GM12875 (cell line): ENCODE measurements around the gene TFRC.
"Not testable (repeated sequence)": the region's sequence is repeated elsewhere in the genome, so short reads cannot be mapped to it uniquely, and the experiment has no call there.

Source experiments
- H3K4me3 ChIP-seq: one replicate; pipeline ENCODE4 v1.5.1; 2011; ENCODE audit warnings: low read depth, low read length, control low read depth
- TF ChIP-seq, protein P1 (sequence below): IDR thresholded peaks from 2 replicates; pipeline ENCODE4 v1.5.1; 2011; ENCODE audit warnings: low read depth, mild to moderate bottlenecking, control low read depth, inconsistent platforms, low read length, moderate library complexity, borderline replicate concordance; ENCODE audit not compliant: insufficient read depth

TFRC gene

DNA sequence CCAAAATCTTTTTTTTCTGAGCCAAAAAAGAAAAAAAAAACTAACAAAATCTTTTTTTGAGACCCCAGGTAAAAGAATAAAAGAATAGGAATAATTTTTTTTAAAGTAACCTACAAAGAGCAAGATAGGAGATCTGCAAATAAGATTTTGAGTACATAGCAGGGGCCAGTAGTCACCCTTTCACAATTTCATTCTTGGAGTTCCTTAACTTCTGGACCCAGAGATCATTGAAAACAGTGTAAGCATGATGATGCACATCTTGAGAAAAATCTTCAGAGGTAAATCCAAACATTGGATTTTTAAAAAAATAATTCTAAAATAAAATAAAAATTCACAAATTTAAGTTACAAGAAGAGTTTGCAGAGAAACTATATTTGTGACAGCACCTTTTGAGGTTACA is 18.8 kb downstream of the TFRC start:
- TF ChIP-seq, protein P1, sequence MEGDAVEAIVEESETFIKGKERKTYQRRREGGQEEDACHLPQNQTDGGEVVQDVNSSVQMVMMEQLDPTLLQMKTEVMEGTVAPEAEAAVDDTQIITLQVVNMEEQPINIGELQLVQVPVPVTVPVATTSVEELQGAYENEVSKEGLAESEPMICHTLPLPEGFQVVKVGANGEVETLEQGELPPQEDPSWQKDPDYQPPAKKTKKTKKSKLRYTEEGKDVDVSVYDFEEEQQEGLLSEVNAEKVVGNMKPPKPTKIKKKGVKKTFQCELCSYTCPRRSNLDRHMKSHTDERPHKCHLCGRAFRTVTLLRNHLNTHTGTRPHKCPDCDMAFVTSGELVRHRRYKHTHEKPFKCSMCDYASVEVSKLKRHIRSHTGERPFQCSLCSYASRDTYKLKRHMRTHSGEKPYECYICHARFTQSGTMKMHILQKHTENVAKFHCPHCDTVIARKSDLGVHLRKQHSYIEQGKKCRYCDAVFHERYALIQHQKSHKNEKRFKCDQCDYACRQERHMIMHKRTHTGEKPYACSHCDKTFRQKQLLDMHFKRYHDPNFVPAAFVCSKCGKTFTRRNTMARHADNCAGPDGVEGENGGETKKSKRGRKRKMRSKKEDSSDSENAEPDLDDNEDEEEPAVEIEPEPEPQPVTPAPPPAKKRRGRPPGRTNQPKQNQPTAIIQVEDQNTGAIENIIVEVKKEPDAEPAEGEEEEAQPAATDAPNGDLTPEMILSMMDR, result no peak
- no peak overlapping the region for H3K4me3 ChIP-seq

DNA sequence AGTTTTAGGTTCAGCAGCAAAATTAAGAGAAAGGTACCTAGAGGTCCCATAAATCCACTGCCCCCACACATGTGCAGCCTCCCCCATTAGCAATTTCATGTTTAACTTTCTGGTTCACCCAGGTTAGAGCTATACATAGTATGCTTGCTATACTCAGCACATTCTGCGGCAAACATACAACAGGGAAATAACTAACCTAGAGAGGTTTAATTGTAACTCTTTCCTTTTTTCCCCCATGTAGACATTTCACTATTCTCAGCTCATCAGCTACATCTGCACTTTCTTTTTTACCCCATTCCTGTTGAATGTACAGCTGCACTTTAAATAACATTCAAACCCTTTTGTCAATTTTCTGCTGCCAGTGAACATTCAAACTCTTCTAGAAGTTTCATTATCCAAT is 21.1 kb downstream of the TFRC start:
- H3K4me3 ChIP-seq, result no peak overlapping the region
- TF ChIP-seq, protein P1, result no peak

DNA sequence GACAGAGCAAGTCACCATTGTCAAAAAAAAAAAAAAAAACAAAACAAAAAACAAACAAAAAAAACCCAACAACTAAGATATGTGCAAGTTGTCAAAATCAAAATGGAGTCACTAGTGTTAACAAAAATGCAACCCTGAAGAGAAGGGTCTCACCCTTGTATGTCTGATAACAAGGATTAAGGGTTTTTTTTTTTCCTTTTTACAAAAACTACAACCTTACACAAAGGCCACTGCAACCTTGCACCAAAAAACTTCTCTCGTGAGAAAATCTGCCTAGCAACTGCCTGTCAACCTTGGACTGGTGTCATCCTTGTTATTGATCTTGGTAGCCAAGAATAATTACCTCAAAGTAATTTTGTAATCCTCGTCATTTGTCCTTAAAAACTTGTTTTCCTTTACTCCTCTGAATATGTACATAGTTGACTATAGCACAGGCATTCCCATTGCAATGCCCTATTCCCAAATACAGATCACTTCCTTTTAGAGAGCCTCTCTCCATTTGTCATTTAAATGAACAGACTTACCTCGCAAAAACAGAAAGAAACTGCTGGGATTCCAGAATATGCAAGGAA is 24.0 kb downstream of the TFRC start:
- no peak overlapping the region for H3K4me3 ChIP-seq

DNA sequence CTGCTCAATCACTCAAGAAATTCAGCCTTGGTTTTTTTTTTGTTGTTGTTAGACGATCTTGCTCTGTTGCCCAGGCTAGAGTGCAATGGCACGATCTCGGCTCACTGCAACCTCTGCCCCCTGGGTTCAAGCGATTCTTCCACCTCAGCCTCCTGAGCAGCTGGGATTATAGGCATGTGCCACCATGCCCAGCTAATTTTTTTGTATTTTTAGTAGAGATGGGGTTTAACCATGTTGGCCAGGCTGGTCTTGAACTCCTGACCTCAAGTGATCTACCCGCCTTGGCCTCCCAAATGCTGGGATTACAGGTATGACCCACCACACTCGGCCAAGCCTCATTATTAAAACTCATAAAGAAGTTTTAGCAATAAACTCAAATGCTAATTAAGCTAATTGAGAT is 25.5 kb downstream of the TFRC start:
- not testable (repeated sequence) for H3K4me3 ChIP-seq

More for the DNA sequence above, 24.0 kb downstream of the TFRC start:
- TF ChIP-seq, protein P1, result no peak

DNA sequence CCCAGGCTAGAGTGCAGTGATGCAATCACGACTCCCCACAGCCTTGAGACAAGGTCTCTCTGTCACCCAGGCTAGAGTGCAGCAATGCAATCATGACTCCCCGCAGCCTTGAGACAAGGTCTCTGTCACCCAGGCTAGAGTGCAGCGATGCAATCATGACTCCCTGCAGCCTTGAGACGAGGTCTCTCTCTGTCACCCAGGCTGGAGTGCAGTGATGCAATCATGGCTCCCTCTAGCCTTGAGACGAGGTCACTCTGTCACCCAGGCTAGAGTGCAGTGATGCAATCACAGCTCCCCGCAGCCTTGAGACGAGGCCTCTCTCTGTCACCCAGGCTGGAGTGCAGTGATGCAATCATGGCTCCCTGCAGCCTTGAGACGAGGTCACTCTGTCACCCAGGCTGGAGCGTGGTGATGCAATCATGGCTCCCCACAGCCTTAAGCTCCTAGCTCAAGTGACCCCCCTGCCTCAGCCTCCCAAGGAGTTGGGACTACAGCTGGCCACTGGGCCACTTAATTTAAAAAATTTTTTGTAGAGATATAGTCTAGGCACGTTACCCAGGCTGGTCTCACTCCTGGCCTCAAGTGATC is 26.1 kb downstream of the TFRC start:
- H3K4me3 ChIP-seq, result no peak overlapping the region
- TF ChIP-seq, protein P1, result no peak

DNA sequence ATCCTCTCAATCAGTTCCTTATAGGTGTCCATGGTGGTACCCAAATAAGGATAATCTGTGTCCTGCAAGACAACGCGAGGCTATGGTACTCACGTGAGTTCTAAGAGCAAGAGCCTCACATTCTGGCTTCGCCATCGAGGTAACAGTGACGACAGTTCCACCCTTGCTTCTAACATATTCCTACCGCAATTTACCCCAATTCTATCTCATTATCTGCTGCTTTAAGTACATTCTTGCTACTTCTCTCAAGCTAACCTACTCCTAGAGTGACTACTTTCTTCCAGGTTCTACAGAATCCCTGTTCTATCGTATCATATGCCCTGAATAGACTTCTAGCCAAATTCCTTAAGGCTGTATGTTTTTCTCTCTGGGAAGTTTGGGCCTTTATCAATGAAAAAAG is 26.6 kb downstream of the TFRC start:
- TF ChIP-seq, protein P1, result no peak
- no peak overlapping the region for H3K4me3 ChIP-seq

DNA sequence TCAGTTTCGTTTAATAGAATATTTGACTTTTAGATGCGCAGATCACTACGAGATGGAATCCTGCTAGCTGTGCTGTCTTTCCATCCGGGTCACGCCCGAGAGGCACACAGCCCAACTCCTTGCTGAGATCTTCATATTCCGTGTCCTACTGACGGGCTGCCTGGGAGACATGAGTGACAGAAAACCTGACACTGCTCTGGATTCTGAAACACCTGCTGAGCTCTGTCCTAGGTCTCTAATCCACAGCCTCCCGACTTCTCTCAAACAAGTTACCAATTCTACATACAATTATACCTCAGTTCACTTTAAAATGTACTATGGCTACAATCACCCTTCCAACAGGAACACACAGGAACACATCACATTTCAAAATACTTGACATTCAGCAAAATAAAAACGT is 27.2 kb downstream of the TFRC start:
- TF ChIP-seq, protein P1, result no peak
- H3K4me3 ChIP-seq, result no peak overlapping the region
